ENCODE results near the gene RUVBL2. TPM values are rescaled to one million over a fixed set of nuclear protein-coding genes. Genes with fewer than 3 reads are reported as not detected.

The RUVBL2 gene
- total RNA-seq, 1 experiment from 2014 or later = 130 TPM

DNA sequence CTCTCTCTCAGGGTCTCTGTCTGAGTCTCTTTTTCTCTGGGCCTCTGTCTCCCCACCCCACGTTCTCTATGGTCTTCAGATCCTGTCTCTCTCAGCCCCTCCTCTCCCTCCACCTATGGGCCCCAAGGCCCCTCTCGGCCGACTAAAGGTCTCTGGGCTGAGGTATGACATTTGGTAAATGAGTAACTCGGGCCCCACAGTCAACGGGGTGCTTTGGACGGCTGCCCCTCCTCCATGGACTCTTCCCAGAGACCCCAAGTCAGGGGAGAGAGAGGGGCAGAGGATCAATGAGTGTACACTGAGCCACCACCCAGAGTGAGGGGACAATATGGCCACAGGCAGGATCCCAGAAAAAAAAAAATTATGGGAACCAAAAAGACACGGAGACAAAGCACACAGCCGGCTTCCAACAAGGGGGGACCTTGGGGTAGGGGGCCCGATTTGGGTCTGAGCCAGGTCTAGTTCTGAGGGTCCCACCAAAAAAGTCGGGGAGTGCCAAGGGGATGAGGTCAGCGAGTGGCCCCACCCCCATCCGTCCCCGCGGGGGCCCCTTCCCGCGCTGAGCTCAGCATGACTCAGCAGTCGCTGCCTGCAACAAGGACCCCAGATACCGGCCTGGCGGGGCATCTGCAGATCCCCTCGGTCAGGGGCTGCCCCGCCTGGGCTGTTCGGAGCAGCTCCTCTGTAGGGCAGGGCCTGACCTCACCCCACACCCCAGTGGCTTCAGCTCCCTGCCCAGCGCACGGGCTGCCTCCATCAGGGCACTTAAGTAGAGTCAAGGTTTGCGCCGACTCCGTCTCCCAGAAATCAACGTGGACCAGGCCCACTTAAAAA, 30.1 kb upstream of the RUVBL2 start:
- TF ChIP-seq, protein P1, sequence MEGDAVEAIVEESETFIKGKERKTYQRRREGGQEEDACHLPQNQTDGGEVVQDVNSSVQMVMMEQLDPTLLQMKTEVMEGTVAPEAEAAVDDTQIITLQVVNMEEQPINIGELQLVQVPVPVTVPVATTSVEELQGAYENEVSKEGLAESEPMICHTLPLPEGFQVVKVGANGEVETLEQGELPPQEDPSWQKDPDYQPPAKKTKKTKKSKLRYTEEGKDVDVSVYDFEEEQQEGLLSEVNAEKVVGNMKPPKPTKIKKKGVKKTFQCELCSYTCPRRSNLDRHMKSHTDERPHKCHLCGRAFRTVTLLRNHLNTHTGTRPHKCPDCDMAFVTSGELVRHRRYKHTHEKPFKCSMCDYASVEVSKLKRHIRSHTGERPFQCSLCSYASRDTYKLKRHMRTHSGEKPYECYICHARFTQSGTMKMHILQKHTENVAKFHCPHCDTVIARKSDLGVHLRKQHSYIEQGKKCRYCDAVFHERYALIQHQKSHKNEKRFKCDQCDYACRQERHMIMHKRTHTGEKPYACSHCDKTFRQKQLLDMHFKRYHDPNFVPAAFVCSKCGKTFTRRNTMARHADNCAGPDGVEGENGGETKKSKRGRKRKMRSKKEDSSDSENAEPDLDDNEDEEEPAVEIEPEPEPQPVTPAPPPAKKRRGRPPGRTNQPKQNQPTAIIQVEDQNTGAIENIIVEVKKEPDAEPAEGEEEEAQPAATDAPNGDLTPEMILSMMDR (conservative IDR thresholded peaks at IDR 0.05) = no peak
- Mint-ChIP-seq H3K27ac (peak overlapping the region; percentile 97 to 98 (median 98)), H3K9me3 (peaks cover 0 to 5% of the 10 kb centered on the region in 2 experiments; a peak in 2 of 5 replicates), H3K36me3 (ENCODE audit: insufficient read depth in 1 of 3, low read depth in 3 of 3) (peaks cover 24 to 58% (median 43%) of the 10 kb centered on the region in 3 experiments; a peak in 6 of 7 replicates), H3K4me1 (peaks cover 30 to 45% of the 10 kb centered on the region in 2 experiments), H3K4me3 (peak overlapping the region; percentile 96 to 98), H3K27me3 (ENCODE audit: low read depth) (peaks cover 2% of the 10 kb centered on the region; the same call in 1 of the 2 replicates)
- Histone ChIP-seq H3T11ph (ENCODE audit: low read length) (no peak overlapping the region), H3K23ac (ENCODE audit: insufficient read length, low read depth, low read length) (no peak overlapping the region), H3K9me3 (ENCODE audit: control insufficient read depth, low read depth, low read length) (no peaks in the 10 kb centered on the region), H2AFZ (ENCODE audit: low read length) (no peak overlapping the region), H2BK12ac (ENCODE audit: insufficient read length, low read depth, low read length) (no peak overlapping the region), H2BK20ac (ENCODE audit: low read depth, low read length, poor library complexity, severe bottlenecking) (no peak overlapping the region), H2AK5ac (ENCODE audit: insufficient read length, low read length) (no peak overlapping the region), H3K79me1 (ENCODE audit: insufficient read depth, low read depth, low read length, poor library complexity, severe bottlenecking) (no peaks in the 10 kb centered on the region), H3K56ac (ENCODE audit: insufficient read length, low read depth, low read length) (no peak overlapping the region), H3K18ac (ENCODE audit: insufficient read length, low read depth, low read length) (peak overlapping the region; percentile 91), H2BK5ac (ENCODE audit: insufficient read length, low read length) (no peak overlapping the region), H2BK120ac (ENCODE audit: low read depth, low read length, poor library complexity, severe bottlenecking) (no peak overlapping the region), H3K27ac (ENCODE audit: insufficient read length, low read depth, low read length) (peak overlapping the region; percentile 57), H3K27me3 (ENCODE audit: insufficient read depth, low read length) (no peaks in the 10 kb centered on the region), H3K9ac (ENCODE audit: extremely low read depth, insufficient read length, low read length) (peak overlapping the region; percentile 69), H3K4me2 (ENCODE audit: insufficient read depth, insufficient read length, low read length) (peak overlapping the region; percentile 46), H4K20me1 (ENCODE audit: control insufficient read depth, insufficient read depth, insufficient read length) (peaks cover 3% of the 10 kb centered on the region), H2BK15ac (ENCODE audit: low read depth, low read length) (no peak overlapping the region; the same call in 1 of the 2 replicates), H3K4me1 (ENCODE audit: insufficient read depth, low read length) (no peaks in the 10 kb centered on the region; the same call in 1 of the 2 replicates), H3K23me2 (ENCODE audit: insufficient read length, low read depth, low read length, poor library complexity, severe bottlenecking) (peaks cover 14% of the 10 kb centered on the region), H3K79me2 (ENCODE audit: insufficient read depth, low read length) (no peaks in the 10 kb centered on the region), H4K91ac (ENCODE audit: insufficient read length, low read depth, low read length) (no peak overlapping the region), H3K4ac (ENCODE audit: low read depth, low read length) (no peak overlapping the region; the same call in 1 of the 2 replicates), H3K14ac (ENCODE audit: insufficient read depth, low read length) (peak overlapping the region; percentile 82; the same call in 1 of the 2 replicates), H4K5ac (ENCODE audit: insufficient read length, low read depth, low read length) (no peak overlapping the region), H4K8ac (replicated peaks; ENCODE audit: insufficient read length, low read depth, low read length) (no peak overlapping the region)
- DNase-seq = peak; percentile 90
- no CpG with 5 or more reads among the region's 28 CpGs for WGBS (ENCODE audit: extremely low coverage, insufficient read length, low lambda C conversion rate)

Measured in H9 (cell line).